MCF 10A (cell line): ENCODE results near the gene ADAM10. TPM values are rescaled to one million over a fixed set of nuclear protein-coding genes. Genes with fewer than 3 reads are reported as not detected.

Experiments
- BruUV-seq: library from RNA; stranded (reverse); fragments of 400-500 nt; replicated peaks from 2 replicates; lab custom pipeline; 2021; lab: Mats Ljungman, UMichigan
- CTCF ChIA-PET: fragments of 300-600 bp; sonication (Branson Sonifier 250); formaldehyde crosslinking; extraction: SDS; loops from one replicate; lab custom pipeline; 2021; ENCODE audit warnings: antibody characterized with exemption, inconsistent platforms; lab: Yijun Ruan, JAX
- POLR2A ChIA-PET: fragments of 300-600, 350-650 bp; sonication (Branson Sonifier 250); formaldehyde crosslinking; extraction: SDS; loops from one replicate; lab custom pipeline; 2020; ENCODE audit warnings: antibody characterized with exemption, inconsistent platforms; lab: Yijun Ruan, JAX
- DNase-seq: peaks from one replicate; pipeline ENCODE4 v3.0.0-alpha.2; 2018; ENCODE audit not compliant: unreplicated experiment
- H3K27ac Mint-ChIP-seq: one replicate; pipeline ENCODE4 v1.8.0; 2022; ENCODE audit warnings: mild to moderate bottlenecking, low read depth, mixed read lengths; ENCODE audit not compliant: unreplicated experiment
- H3K27me3 Mint-ChIP-seq: one replicate; pipeline ENCODE4 v1.8.0; 2022; ENCODE audit warnings: mixed read lengths; ENCODE audit not compliant: insufficient read depth, unreplicated experiment
- H3K36me3 Mint-ChIP-seq: one replicate; pipeline ENCODE4 v1.8.0; 2022; ENCODE audit warnings: mild to moderate bottlenecking, moderate library complexity, mixed read lengths; ENCODE audit not compliant: insufficient read depth, unreplicated experiment
- H3K4me1 Mint-ChIP-seq: one replicate; pipeline ENCODE4 v1.8.0; 2022; ENCODE audit warnings: mixed read lengths; ENCODE audit not compliant: insufficient read depth, unreplicated experiment
- H3K4me3 Mint-ChIP-seq: one replicate; pipeline ENCODE4 v1.8.0; 2022; ENCODE audit warnings: mild to moderate bottlenecking, moderate library complexity, mixed read lengths; ENCODE audit not compliant: unreplicated experiment
- H3K9me3 Mint-ChIP-seq: one replicate; pipeline ENCODE4 v1.8.0; 2022; ENCODE audit warnings: mixed read lengths; ENCODE audit not compliant: unreplicated experiment
- intact Hi-C: fragments of 100-400 bp; cut with micrococcal nuclease; formaldehyde crosslinking; loops from 2 replicates; pipeline ENCODE4 v1.14.1; 2022
- total RNA-seq: library from RNA; stranded (reverse); gene quantifications from 2 replicates; pipeline ENCODE4 v1.2.3, GENCODE V29; 2022
- TF ChIP-seq, protein P1 (sequence below): fragments of 200-600 bp; IDR thresholded peaks from one replicate; pipeline ENCODE4 v1.8.0; 2022; ENCODE audit warnings: antibody characterized with exemption, mild to moderate bottlenecking; ENCODE audit not compliant: unreplicated experiment

Gene ADAM10
- total RNA-seq, 1 experiment from 2014 or later = 87.5 TPM

DNA sequence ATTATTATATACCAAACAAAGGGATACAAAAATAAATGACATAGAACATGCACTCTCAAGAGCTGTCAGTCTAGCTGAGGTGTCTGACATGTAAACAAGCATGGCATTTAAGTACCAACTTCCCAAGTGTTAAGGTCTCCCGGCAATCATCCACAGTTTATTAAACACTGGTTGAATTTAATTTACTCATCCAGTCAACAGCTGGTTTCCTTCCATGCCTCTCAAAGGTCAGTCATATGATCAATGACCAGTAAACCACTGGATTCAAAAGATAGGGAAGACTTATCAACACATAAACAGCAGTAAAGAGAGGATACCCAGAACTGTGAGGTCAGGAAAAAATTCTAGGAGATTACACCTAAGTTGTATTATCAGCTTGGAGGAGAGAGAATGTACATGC lies 80.4 kb downstream of the ADAM10 start:
- peaks cover 6% of the 10 kb centered on the region for H3K4me1 Mint-ChIP-seq
- H3K9me3 Mint-ChIP-seq = no peaks in the 10 kb centered on the region
- H3K27ac Mint-ChIP-seq = no peak overlapping the region
- BruUV-seq = no TSS peak
- ChIA-PET CTCF (no interaction called here), POLR2A (interaction anchor here (0.6 to 0.8 kb wide), 4 partner anchors 8 to 79 kb away, joined by 3 to 5 read pairs (median 3); no protein-coding TSS in a partner anchor)
- no peaks in the 10 kb centered on the region for H3K27me3 Mint-ChIP-seq
- no peak for DNase-seq
- intact Hi-C loops = no loop called here
- H3K4me3 Mint-ChIP-seq = no peak overlapping the region
- TF ChIP-seq, protein P1, sequence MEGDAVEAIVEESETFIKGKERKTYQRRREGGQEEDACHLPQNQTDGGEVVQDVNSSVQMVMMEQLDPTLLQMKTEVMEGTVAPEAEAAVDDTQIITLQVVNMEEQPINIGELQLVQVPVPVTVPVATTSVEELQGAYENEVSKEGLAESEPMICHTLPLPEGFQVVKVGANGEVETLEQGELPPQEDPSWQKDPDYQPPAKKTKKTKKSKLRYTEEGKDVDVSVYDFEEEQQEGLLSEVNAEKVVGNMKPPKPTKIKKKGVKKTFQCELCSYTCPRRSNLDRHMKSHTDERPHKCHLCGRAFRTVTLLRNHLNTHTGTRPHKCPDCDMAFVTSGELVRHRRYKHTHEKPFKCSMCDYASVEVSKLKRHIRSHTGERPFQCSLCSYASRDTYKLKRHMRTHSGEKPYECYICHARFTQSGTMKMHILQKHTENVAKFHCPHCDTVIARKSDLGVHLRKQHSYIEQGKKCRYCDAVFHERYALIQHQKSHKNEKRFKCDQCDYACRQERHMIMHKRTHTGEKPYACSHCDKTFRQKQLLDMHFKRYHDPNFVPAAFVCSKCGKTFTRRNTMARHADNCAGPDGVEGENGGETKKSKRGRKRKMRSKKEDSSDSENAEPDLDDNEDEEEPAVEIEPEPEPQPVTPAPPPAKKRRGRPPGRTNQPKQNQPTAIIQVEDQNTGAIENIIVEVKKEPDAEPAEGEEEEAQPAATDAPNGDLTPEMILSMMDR = no peak
- peaks cover 13% of the 10 kb centered on the region for H3K36me3 Mint-ChIP-seq

DNA sequence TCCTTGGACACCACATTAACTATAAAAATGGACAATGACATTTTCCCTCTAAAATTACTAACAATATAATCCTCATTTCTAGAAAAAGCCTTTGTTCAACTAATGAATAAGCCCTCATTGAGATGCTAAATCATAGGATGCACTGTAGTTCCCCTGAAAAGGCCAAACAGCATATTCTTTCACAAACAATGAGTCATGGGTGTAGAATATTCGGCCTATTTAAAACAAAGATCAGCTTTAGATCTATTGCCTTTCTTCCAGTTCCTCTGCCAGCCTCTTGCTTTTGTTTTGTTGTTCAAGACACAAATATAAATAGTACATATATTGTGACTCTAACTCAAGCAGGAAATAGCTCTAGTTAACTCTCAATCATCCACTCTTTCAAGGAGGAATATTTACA lies 82.5 kb downstream of the ADAM10 start:
- H3K36me3 Mint-ChIP-seq = peaks cover 22% of the 10 kb centered on the region
- ChIA-PET CTCF (interaction anchor here (0.7 kb wide), 1 partner anchor 160 kb away, joined by 3 read pairs; no protein-coding TSS in a partner anchor), POLR2A (no interaction called here)
- no peaks in the 10 kb centered on the region for H3K27me3 Mint-ChIP-seq
- intact Hi-C loops = no loop called here
- DNase-seq = peak; percentile 27
- no peaks in the 10 kb centered on the region for H3K9me3 Mint-ChIP-seq
- no peak overlapping the region for H3K4me3 Mint-ChIP-seq
- peaks cover 6% of the 10 kb centered on the region for H3K4me1 Mint-ChIP-seq
- TF ChIP-seq, protein P1 = no peak
- no TSS peak for BruUV-seq
- H3K27ac Mint-ChIP-seq = no peak overlapping the region

DNA sequence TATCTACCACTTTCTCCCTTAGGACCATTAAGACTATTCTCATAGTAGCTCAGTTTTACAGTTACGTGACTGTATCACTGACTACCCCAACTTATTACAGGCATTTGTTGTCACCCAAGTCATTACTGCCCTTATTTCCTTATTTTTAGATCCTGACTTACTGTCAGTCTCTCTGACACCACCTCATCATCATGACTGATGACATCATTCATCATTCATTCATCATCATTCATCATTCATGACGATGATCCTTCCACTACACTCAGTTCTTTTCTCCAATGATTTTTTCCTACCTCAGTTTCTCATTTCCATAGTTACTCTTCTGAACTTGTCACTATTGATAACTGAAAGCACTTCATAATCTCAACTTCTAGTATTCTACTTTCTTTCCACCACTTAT lies 83.8 kb downstream of the ADAM10 start:
- Mint-ChIP-seq H3K36me3 (peaks cover 34% of the 10 kb centered on the region), H3K27ac (no peak overlapping the region), H3K27me3 (no peaks in the 10 kb centered on the region), H3K9me3 (no peaks in the 10 kb centered on the region), H3K4me3 (no peak overlapping the region), H3K4me1 (peaks cover 6% of the 10 kb centered on the region)
- BruUV-seq = no TSS peak
- no peak for DNase-seq
- CTCF ChIA-PET = no interaction called here
- POLR2A ChIA-PET = no interaction called here
- TF ChIP-seq, protein P1 = no peak
- intact Hi-C loops = no loop called here

DNA sequence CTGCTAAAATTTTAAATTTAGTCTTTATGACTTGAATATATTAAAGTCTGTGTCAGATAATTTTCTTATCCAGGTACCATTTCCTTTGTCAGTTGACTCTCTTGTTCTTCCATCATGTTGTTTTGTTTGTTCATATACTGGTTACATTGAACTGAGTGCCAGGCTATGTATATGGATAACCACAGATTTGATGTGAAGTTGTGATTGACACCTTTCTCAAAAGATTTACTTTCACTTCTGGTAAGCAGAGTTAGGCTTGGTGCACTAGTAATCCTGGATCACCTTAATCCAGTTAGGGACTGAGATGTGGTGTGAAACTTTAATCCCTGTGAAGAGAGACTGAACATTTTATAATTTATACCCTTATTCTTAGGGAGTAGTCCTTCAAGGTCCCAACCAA lies 99.4 kb downstream of the ADAM10 start:
- peaks cover 7% of the 10 kb centered on the region for H3K36me3 Mint-ChIP-seq
- H3K9me3 Mint-ChIP-seq = no peaks in the 10 kb centered on the region
- no TSS peak for BruUV-seq
- H3K4me1 Mint-ChIP-seq = no peaks in the 10 kb centered on the region
- no peak for DNase-seq
- ChIA-PET POLR2A (no interaction called here), CTCF (no interaction called here)
- intact Hi-C loops = no loop called here
- H3K4me3 Mint-ChIP-seq = no peak overlapping the region
- TF ChIP-seq, protein P1 = no peak
- no peaks in the 10 kb centered on the region for H3K27me3 Mint-ChIP-seq
- H3K27ac Mint-ChIP-seq = no peak overlapping the region
